ENCODE data around the gene SMURF2. TPM values are rescaled to one million over a fixed set of nuclear protein-coding genes. Genes with fewer than 3 reads are reported as not detected.

The SMURF2 gene
- total RNA-seq, 1 experiment from 2014 or later = 35.3 TPM

GRCh38 chr17:64617125-64617780 lies 44.9 kb downstream of the SMURF2 start:
- no peak overlapping the region for H3K14ac ChIP-seq (ENCODE audit: insufficient read depth, low read length)
- Mint-ChIP-seq H3K9me3 (no peaks in the 10 kb centered on the region), H3K27me3 (ENCODE audit: low read depth) (no peaks in the 10 kb centered on the region), H3K4me1 (no peaks in the 10 kb centered on the region; a peak in 1 of 4 replicates), H3K27ac (no peak overlapping the region), H3K4me3 (no peak overlapping the region), H3K36me3 (ENCODE audit: insufficient read depth in 1 of 3, low read depth in 3 of 3) (peaks cover 0 to 3% (median 0%) of the 10 kb centered on the region in 3 experiments; a peak in 2 of 7 replicates)
- H4K8ac ChIP-seq (replicated peaks; ENCODE audit: insufficient read length, low read depth, low read length) = no peak overlapping the region
- no peaks in the 10 kb centered on the region for H3K23me2 ChIP-seq (ENCODE audit: insufficient read length, low read depth, low read length, poor library complexity, severe bottlenecking)
- H2BK120ac ChIP-seq (ENCODE audit: low read depth, low read length, poor library complexity, severe bottlenecking) = no peak overlapping the region
- H4K5ac ChIP-seq (ENCODE audit: insufficient read length, low read depth, low read length) = no peak overlapping the region
- H3K27me3 ChIP-seq (ENCODE audit: insufficient read depth, low read length) = no peaks in the 10 kb centered on the region
- H3T11ph ChIP-seq (ENCODE audit: low read length) = no peak overlapping the region
- peaks cover 3% of the 10 kb centered on the region for H3K79me1 ChIP-seq (ENCODE audit: insufficient read depth, low read depth, low read length, poor library complexity, severe bottlenecking)
- no peaks in the 10 kb centered on the region for H3K9me3 ChIP-seq (ENCODE audit: control insufficient read depth, low read depth, low read length)
- H3K27ac ChIP-seq (ENCODE audit: insufficient read length, low read depth, low read length) = no peak overlapping the region
- DNase-seq = no peak
- H2BK15ac ChIP-seq (ENCODE audit: low read depth, low read length) = no peak overlapping the region
- H3K56ac ChIP-seq (ENCODE audit: insufficient read length, low read depth, low read length) = no peak overlapping the region
- no peak overlapping the region for H2BK12ac ChIP-seq (ENCODE audit: insufficient read length, low read depth, low read length)
- WGBS (ENCODE audit: extremely low coverage, insufficient read length, low lambda C conversion rate) = no CpG with 5 or more reads among the region's 5 CpGs
- H4K91ac ChIP-seq (ENCODE audit: insufficient read length, low read depth, low read length) = no peak overlapping the region
- H2AK5ac ChIP-seq (ENCODE audit: insufficient read length, low read length) = no peak overlapping the region
- H2AFZ ChIP-seq (ENCODE audit: low read length) = no peak overlapping the region
- H3K23ac ChIP-seq (ENCODE audit: insufficient read length, low read depth, low read length) = no peak overlapping the region
- H3K4ac ChIP-seq (ENCODE audit: low read depth, low read length) = no peak overlapping the region
- no peaks in the 10 kb centered on the region for H3K4me1 ChIP-seq (ENCODE audit: insufficient read depth, low read length)
- H2BK5ac ChIP-seq (ENCODE audit: insufficient read length, low read length) = no peak overlapping the region
- H4K20me1 ChIP-seq (ENCODE audit: control insufficient read depth, insufficient read depth, insufficient read length) = no peaks in the 10 kb centered on the region
- H3K79me2 ChIP-seq (ENCODE audit: insufficient read depth, low read length) = peaks cover 6% of the 10 kb centered on the region; the same call in 1 of the 2 replicates
- H2BK20ac ChIP-seq (ENCODE audit: low read depth, low read length, poor library complexity, severe bottlenecking) = no peak overlapping the region
- no peak overlapping the region for H3K9ac ChIP-seq (ENCODE audit: extremely low read depth, insufficient read length, low read length)
- no peak overlapping the region for H3K4me2 ChIP-seq (ENCODE audit: insufficient read depth, insufficient read length, low read length)
- H3K18ac ChIP-seq (ENCODE audit: insufficient read length, low read depth, low read length) = no peak overlapping the region
- no peak for TF ChIP-seq CTCF (conservative IDR thresholded peaks at IDR 0.05)
